Smooth muscle cell (in vitro differentiated cells): ENCODE results near the gene GFRA1. TPM values are rescaled to one million over a fixed set of nuclear protein-coding genes. Genes with fewer than 3 reads are reported as not detected.

Experiments
- DNase-seq: peaks from one replicate; lab custom pipeline; 2025; ENCODE audit not compliant: unreplicated experiment; lab: John Stamatoyannopoulos, UW
- H2AFZ ChIP-seq: fragments of 200-600 bp; sonication (generic); 2 replicates; pipeline ENCODE4 v1.6.0; 2016; ENCODE audit warnings: antibody characterized with exemption, low read depth, mild to moderate bottlenecking
- H3F3A ChIP-seq: fragments of 200-600 bp; sonication (generic); 2 replicates; pipeline ENCODE4 v1.6.0; 2017; ENCODE audit warnings: antibody characterized with exemption, low read depth
- H3K27ac ChIP-seq: fragments of 200-600 bp; sonication (generic); 2 replicates; pipeline ENCODE4 v1.5.1; 2016; ENCODE audit warnings: low read depth, mild to moderate bottlenecking
- H3K27me3 ChIP-seq: fragments of 200-600 bp; sonication (generic); 2 replicates; pipeline ENCODE4 v1.6.1; 2016; ENCODE audit warnings: low read depth, mild to moderate bottlenecking
- H3K36me3 ChIP-seq: fragments of 200-600 bp; sonication (generic); 2 replicates; pipeline ENCODE4 v1.5.1; 2016; ENCODE audit warnings: low read depth
- H3K4me1 ChIP-seq: fragments of 200-600 bp; sonication (generic); 2 replicates; pipeline ENCODE4 v1.5.1; 2016; ENCODE audit warnings: low read depth
- H3K4me2 ChIP-seq: fragments of 200-600 bp; sonication (generic); 2 replicates; pipeline ENCODE4 v1.6.0; 2016; ENCODE audit warnings: mild to moderate bottlenecking
- H3K4me3 ChIP-seq: fragments of 200-600 bp; sonication (generic); 2 replicates; pipeline ENCODE4 v1.5.1; 2016; ENCODE audit warnings: mild to moderate bottlenecking
- H3K79me2 ChIP-seq: fragments of 200-600 bp; sonication (generic); 2 replicates; pipeline ENCODE4 v1.6.0; 2016; ENCODE audit warnings: low read depth, mild to moderate bottlenecking
- H3K9ac ChIP-seq: fragments of 200-600 bp; sonication (generic); 2 replicates; pipeline ENCODE4 v1.6.0; 2016; ENCODE audit warnings: low read depth
- H3K9me3 ChIP-seq: fragments of 200-600 bp; sonication (generic); replicated peaks from 2 replicates; pipeline ENCODE4 v1.5.1; 2016; ENCODE audit warnings: low read depth
- H4K20me1 ChIP-seq: fragments of 200-600 bp; sonication (generic); 2 replicates; pipeline ENCODE4 v1.6.0; 2016; ENCODE audit warnings: low read depth
- CTCF ChIP-seq: fragments of 200-600 bp; sonication (generic); IDR thresholded peaks from 2 replicates; pipeline ENCODE4 v1.5.1; 2017; ENCODE audit warnings: borderline replicate concordance, mild to moderate bottlenecking, antibody characterized with exemption; ENCODE audit not compliant: insufficient read depth, poor library complexity, severe bottlenecking
- WGBS: methylation state at CpG from one replicate; pipeline ENCODE4 v1.1.7; 2016; ENCODE audit warnings: low lambda C conversion rate; 5-methylcytosine and 5-hydroxymethylcytosine counted together
- polyA plus RNA-seq: library from polyadenylated mRNA; unstranded; fragments of >200 nt; fragmentation: Nextera tagmentation; extraction: Ambion mirVana; gene quantifications from 2 replicates; pipeline ENCODE4 v1.2.1, GENCODE V29; 2016
- total RNA-seq: library from RNA; depleted of rRNA; stranded (reverse); fragments of >200 nt; gene quantifications from 2 replicates; pipeline ENCODE4 v1.2.3, GENCODE V29; 2014

GFRA1 gene
- total and polyA plus RNA-seq, 2 experiments from 2014 or later = 1.3 to 1.9 TPM

- Histone ChIP-seq H3K9ac (no peak overlapping the region), H3K4me1 (peaks cover 4% of the 10 kb centered on the region), H3K4me2 (no peak overlapping the region), H3K4me3 (no peak overlapping the region), H3K27me3 (no peaks in the 10 kb centered on the region), H3K27ac (no peak overlapping the region), H3K79me2 (no peaks in the 10 kb centered on the region), H3K9me3 (no peaks in the 10 kb centered on the region), H3K36me3 (no peaks in the 10 kb centered on the region), H2AFZ (no peak overlapping the region), H3F3A (no peaks in the 10 kb centered on the region), H4K20me1 (no peaks in the 10 kb centered on the region)
- TF ChIP-seq CTCF = no peak
- no peak for DNase-seq
- 100% methylated on average over 2 of the region's 2 CpGs for WGBS
These were observed 39.8 kb downstream of the GFRA1 start for GRCh38 chr10:116233230-116233629.

GRCh38 chr10:116232613-116233012, 40.4 kb downstream of the GFRA1 start:
- no peak overlapping the region for H3K4me3 ChIP-seq
- H3F3A ChIP-seq = no peaks in the 10 kb centered on the region
- H3K27me3 ChIP-seq = no peaks in the 10 kb centered on the region
- H3K9ac ChIP-seq = no peak overlapping the region
- 81% methylated on average over 2 of the region's 2 CpGs for WGBS
- H3K79me2 ChIP-seq = no peaks in the 10 kb centered on the region
- H3K4me2 ChIP-seq = no peak overlapping the region
- no peak overlapping the region for H3K27ac ChIP-seq
- no peaks in the 10 kb centered on the region for H3K9me3 ChIP-seq
- H3K36me3 ChIP-seq = no peaks in the 10 kb centered on the region
- no peaks in the 10 kb centered on the region for H4K20me1 ChIP-seq
- TF ChIP-seq CTCF = no peak
- DNase-seq = no peak
- H2AFZ ChIP-seq = no peak overlapping the region
- no peaks in the 10 kb centered on the region for H3K4me1 ChIP-seq

GRCh38 chr10:116226766-116227165, 46.2 kb downstream of the GFRA1 start:
- no peaks in the 10 kb centered on the region for H3K79me2 ChIP-seq
- no peaks in the 10 kb centered on the region for H4K20me1 ChIP-seq
- no peak overlapping the region for H3K27ac ChIP-seq
- H3K4me2 ChIP-seq = no peak overlapping the region
- H3K9me3 ChIP-seq = no peaks in the 10 kb centered on the region
- no peak for DNase-seq
- no peak overlapping the region for H3K4me3 ChIP-seq
- H3K36me3 ChIP-seq = no peaks in the 10 kb centered on the region
- no peak for TF ChIP-seq CTCF
- H3K4me1 ChIP-seq = no peaks in the 10 kb centered on the region
- H3K9ac ChIP-seq = no peak overlapping the region
- no peaks in the 10 kb centered on the region for H3F3A ChIP-seq
- no peak overlapping the region for H2AFZ ChIP-seq
- WGBS = 99% methylated on average over 6 of the region's 6 CpGs
- H3K27me3 ChIP-seq = no peaks in the 10 kb centered on the region

- Histone ChIP-seq H3K27me3 (no peaks in the 10 kb centered on the region), H3K4me1 (no peaks in the 10 kb centered on the region), H2AFZ (no peak overlapping the region), H3K4me3 (no peak overlapping the region), H4K20me1 (no peaks in the 10 kb centered on the region), H3K27ac (no peak overlapping the region), H3K9ac (no peak overlapping the region), H3K9me3 (no peaks in the 10 kb centered on the region), H3F3A (no peaks in the 10 kb centered on the region), H3K4me2 (no peak overlapping the region), H3K79me2 (no peaks in the 10 kb centered on the region), H3K36me3 (no peaks in the 10 kb centered on the region)
- TF ChIP-seq CTCF = no peak
- WGBS = 96% methylated on average over 5 of the region's 5 CpGs
- DNase-seq = no peak
These were observed 47.0 kb downstream of the GFRA1 start for GRCh38 chr10:116226053-116226452.
